ENCODE results near the gene SMIM21.

SMIM21 gene

GRCh38 chr18:75378376-75379315 is 48.9 kb downstream of the SMIM21 start:
- H3K4me3 ChIP-seq (ENCODE audit: low read depth, low read length): no peak overlapping the region
- no peak for TF ChIP-seq CTCF (IDR thresholded peaks at IDR 0.05; ENCODE audit: control insufficient read depth, extremely low read depth, insufficient read depth)
- DNase-seq (ENCODE audit: low read depth): no peak

DNA sequence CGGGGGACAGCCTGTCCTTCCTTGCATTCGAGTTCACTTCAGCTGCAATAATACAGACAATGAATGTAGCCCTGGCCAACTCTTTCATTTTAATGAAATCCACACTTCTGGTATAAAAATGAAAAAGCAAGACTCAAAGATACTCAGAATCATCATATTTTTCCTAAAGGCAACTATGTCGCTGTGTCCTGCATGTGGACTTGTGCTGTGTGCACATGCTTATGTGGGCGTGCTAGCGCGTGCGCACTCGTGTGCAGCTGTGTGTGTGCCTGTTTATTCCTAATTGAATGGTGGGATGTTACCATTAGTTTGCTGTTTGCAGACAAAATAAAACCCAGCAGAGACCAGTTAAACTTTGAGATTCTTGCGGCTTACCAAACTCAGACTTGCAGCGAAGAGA is 49.6 kb downstream of the SMIM21 start:
- no peak for DNase-seq (ENCODE audit: low read depth)
- no peak for TF ChIP-seq CTCF (IDR thresholded peaks at IDR 0.05; ENCODE audit: control insufficient read depth, extremely low read depth, insufficient read depth)
- no peak overlapping the region for H3K4me3 ChIP-seq (ENCODE audit: low read depth, low read length)

GRCh38 chr18:75377258-75377657 is 50.2 kb downstream of the SMIM21 start:
- no peak for DNase-seq (ENCODE audit: low read depth)
- TF ChIP-seq CTCF (IDR thresholded peaks at IDR 0.05; ENCODE audit: control insufficient read depth, extremely low read depth, insufficient read depth): no peak
- H3K4me3 ChIP-seq (ENCODE audit: low read depth, low read length): no peak overlapping the region

DNA sequence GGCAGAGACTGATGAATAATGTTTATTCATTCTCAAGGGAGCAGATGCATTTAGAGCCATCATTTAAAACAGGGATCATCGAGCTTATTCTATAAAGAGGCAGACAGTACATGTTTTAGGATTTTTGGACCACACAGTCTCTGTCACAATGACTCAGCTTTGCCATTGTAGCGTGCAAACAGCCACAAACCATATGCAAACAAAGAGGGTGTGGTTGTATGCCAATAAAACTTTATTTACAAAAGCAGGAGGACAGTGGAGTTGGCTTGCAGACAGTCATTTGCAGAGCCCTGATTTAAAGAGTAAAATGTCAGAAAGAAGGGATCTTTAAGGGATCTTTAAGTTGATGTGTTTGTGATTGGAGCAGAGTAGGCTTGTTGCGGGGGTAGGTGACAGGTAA is 51.5 kb downstream of the SMIM21 start:
- no peak for TF ChIP-seq CTCF (IDR thresholded peaks at IDR 0.05; ENCODE audit: control insufficient read depth, extremely low read depth, insufficient read depth)
- peak; percentile 59 for DNase-seq (ENCODE audit: low read depth)
- H3K4me3 ChIP-seq (ENCODE audit: low read depth, low read length): no peak overlapping the region

GRCh38 chr18:75375341-75375740 is 52.2 kb downstream of the SMIM21 start:
- H3K4me3 ChIP-seq (ENCODE audit: low read depth, low read length): no peak overlapping the region
- no peak for TF ChIP-seq CTCF (IDR thresholded peaks at IDR 0.05; ENCODE audit: control insufficient read depth, extremely low read depth, insufficient read depth)
- DNase-seq (ENCODE audit: low read depth): no peak

DNA sequence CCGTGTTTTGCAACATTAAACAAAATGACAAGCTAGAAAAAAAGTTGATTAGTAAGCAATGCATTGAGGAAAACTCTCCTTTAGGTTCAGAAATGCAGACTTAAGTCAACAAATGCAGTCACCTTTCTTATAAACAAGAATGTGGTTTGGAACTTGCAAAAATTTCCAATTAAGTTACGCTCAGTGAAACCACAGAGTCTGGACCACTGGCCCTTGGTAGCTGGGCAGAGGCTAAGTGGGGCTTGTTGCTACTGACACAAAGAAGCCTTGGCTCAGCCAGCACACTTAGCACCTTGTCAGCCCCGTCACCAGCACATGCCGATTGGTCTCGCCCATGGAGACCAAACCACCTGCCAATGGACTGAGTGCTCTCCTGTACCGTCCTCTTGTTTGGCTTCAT is 53.0 kb downstream of the SMIM21 start:
- no peak for DNase-seq (ENCODE audit: low read depth)
- no peak for TF ChIP-seq CTCF (IDR thresholded peaks at IDR 0.05; ENCODE audit: control insufficient read depth, extremely low read depth, insufficient read depth)
- H3K4me3 ChIP-seq (ENCODE audit: low read depth, low read length): no peak overlapping the region
